Prostate gland (tissue), 2 donors: ENCODE measurements around the gene KCTD21.

Experiments used
- POLR2A ChIP-seq: fragments of 450-650 bp; IDR thresholded peaks from one replicate; pipeline ENCODE4 v1.6.1; 2016; ENCODE audit warnings: antibody characterized with exemption, mild to moderate bottlenecking
- POLR2AphosphoS5 ChIP-seq: sonication (generic); formaldehyde crosslinking; IDR thresholded peaks from one replicate; pipeline ENCODE4 v1.6.1; 2017; ENCODE audit warnings: antibody characterized with exemption
- TF ChIP-seq, protein P1 (sequence below), 4 experiments: fragments of 200-600 bp in 2 of 4; fragments of 450-650 bp in 2 of 4; sonication (generic) in 2 of 4; IDR thresholded peaks; 1 replicate in 3 of 4; 2 replicates in 1 of 4; pipeline ENCODE4 v1.5.1; 2016 to 2019; ENCODE audit warnings: antibody characterized with exemption in 4 of 4, mild to moderate bottlenecking in 2 of 4, moderate library complexity in 2 of 4

DNA sequence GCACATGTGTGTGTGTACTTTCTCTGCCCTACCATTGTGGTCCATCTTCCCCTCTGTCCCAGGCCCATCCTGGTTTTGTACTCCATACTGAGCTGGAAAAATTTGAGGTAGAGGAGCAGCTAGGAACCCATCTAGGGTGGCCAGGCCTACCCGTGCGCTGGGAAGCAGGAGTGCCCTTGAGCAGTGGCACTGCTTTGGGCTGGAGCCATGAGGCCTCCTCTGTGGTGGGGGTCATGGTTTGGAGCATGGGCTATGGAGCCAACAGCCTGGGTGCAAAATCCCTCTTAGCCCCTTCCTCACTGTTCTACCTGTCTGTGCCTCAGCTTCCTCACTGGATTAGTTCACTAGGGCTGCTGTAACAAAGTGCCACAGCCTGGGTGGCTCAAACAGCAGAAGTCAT lies 27.1 kb downstream of the KCTD21 start:
- TF ChIP-seq, protein P1, sequence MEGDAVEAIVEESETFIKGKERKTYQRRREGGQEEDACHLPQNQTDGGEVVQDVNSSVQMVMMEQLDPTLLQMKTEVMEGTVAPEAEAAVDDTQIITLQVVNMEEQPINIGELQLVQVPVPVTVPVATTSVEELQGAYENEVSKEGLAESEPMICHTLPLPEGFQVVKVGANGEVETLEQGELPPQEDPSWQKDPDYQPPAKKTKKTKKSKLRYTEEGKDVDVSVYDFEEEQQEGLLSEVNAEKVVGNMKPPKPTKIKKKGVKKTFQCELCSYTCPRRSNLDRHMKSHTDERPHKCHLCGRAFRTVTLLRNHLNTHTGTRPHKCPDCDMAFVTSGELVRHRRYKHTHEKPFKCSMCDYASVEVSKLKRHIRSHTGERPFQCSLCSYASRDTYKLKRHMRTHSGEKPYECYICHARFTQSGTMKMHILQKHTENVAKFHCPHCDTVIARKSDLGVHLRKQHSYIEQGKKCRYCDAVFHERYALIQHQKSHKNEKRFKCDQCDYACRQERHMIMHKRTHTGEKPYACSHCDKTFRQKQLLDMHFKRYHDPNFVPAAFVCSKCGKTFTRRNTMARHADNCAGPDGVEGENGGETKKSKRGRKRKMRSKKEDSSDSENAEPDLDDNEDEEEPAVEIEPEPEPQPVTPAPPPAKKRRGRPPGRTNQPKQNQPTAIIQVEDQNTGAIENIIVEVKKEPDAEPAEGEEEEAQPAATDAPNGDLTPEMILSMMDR (IDR thresholded peaks at IDR 0.05): no peak
- no peak for TF ChIP-seq POLR2AphosphoS5
- no peak for TF ChIP-seq POLR2A
